ENCODE data around the gene STON1.

The STON1 gene, protein sequence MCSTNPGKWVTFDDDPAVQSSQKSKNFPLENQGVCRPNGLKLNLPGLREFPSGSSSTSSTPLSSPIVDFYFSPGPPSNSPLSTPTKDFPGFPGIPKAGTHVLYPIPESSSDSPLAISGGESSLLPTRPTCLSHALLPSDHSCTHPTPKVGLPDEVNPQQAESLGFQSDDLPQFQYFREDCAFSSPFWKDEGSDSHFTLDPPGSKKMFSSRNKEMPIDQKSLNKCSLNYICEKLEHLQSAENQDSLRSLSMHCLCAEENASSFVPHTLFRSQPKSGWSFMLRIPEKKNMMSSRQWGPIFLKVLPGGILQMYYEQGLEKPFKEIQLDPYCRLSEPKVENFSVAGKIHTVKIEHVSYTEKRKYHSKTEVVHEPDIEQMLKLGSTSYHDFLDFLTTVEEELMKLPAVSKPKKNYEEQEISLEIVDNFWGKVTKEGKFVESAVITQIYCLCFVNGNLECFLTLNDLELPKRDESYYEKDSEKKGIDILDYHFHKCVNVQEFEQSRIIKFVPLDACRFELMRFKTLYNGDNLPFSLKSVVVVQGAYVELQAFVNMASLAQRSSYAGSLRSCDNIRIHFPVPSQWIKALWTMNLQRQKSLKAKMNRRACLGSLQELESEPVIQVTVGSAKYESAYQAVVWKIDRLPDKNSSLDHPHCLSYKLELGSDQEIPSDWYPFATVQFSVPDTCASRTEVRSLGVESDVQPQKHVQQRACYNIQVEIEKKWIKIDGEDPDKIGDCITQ

DNA sequence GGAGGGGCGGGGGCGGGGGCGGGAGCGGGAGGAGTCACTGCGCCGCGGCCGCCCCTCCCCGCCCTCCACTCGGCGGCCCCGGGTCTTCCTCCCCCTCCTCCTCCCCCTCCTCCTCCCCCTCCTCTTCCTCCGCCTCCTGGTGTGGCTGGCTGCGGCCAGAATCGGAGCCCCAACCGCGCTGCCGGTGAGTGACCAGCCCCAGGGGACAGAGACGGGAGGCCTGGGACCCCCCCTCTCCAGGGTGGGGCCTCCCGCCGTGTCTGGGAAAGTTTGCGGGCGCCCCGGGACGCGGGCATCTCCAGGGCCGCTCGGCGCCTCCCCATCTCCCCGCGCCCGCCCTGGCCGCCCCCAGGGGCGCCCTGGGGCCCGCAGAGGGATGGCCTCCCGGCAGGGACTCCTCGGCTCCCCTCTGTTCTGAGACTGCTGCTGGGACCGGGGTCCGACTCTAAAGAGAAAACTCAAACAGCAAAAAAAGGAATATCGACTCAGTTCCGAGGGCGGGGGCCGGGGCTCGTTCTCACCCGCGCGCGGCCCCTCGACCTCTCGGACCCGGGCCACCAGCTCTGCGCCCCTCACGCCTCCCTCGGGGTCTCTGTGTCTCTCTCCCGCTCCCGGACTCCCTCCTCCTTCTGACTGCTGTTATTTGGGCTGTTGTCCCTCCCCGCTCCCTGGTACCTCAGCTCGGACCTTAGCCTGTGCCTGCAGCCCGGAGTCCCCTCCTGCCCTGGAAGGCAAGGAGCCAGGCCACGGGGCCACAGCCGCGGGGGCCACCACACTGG, at the start of gene STON1:
STON1 (plus strand) TSS at position 122 of the 779 bp plus-strand sequence. CDS start 50,480 bp downstream, outside the sequence.
- H3K4me1 Mint-ChIP-seq = peaks cover 16% of the 10 kb centered on the region
- H3K27ac Mint-ChIP-seq = peak within 1 kb of the TSS; percentile 72
- H3K9me3 Mint-ChIP-seq = no peaks in the 10 kb centered on the region
- no peaks in the 10 kb centered on the region for H3K27me3 Mint-ChIP-seq
- H3K36me3 Mint-ChIP-seq = no peaks in the 10 kb centered on the region
- H3K4me3 Mint-ChIP-seq = peak within 1 kb of the TSS; percentile 91

DNA sequence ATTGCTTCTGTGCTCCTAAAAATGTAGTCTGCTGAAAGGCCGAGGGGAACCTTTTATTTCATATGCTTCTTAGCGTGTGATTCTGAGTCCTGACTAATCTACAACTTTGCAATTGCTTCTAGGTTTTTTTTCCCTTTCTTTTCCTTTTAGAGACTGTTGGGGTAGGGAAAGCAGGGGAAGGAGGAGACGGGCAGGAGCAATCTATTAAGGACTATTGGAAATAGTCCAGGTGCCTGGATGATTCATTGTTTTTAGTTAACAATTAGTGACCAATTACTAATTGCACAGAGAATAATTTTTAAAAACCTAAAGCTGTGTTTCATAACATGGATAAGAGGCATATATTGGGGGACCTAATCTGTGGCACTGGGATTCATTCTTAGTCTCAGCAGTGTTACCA, 49.4 kb upstream of the STON1 start:
- no peaks in the 10 kb centered on the region for H3K9me3 Mint-ChIP-seq
- no peak overlapping the region for H3K4me3 Mint-ChIP-seq
- H3K4me1 Mint-ChIP-seq = peaks cover 3% of the 10 kb centered on the region
- H3K27me3 Mint-ChIP-seq = no peaks in the 10 kb centered on the region
- H3K27ac Mint-ChIP-seq = no peak overlapping the region
- peaks cover 14% of the 10 kb centered on the region for H3K36me3 Mint-ChIP-seq

DNA sequence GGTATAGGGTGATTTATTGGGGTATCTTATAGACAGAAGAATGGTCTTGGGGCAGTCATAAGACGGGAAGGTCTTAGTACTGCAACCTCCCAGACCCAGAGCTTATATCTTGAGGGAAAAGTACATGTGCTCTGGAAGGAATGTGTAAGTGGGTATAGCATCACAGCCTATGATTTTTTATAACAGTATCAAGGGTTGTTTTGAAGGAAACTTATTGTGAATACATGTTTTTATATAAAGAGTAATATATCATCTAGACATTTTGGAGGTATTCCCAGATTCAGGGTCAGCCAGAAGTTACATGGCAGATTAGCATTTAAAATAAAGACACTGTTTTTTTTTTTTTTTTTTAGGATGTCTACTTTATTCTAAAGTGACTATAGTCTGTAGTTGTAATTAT, 47.6 kb upstream of the STON1 start:
- Mint-ChIP-seq H3K36me3 (peaks cover 19% of the 10 kb centered on the region), H3K4me3 (no peak overlapping the region), H3K9me3 (no peaks in the 10 kb centered on the region), H3K4me1 (peaks cover 3% of the 10 kb centered on the region), H3K27me3 (no peaks in the 10 kb centered on the region), H3K27ac (no peak overlapping the region)

DNA sequence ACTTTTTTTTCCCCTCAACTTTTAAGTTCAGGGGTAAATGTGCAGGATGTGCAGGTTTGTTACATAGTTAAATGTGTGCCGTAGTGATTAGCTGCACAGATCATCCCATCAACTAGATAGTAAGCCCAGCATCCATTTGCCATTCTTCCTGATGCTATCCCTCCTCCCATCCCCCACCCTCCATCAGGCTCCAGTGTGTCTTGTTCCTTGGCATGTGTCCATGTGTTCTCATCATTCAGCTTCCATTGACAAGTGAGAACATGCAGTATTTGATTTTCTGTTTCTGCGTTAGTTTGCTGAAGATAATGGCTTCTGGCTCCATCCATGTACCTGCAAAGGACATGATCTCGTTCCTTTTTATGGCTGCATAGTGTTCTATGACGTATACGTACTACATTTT, 47.2 kb upstream of the STON1 start:
- no peak overlapping the region for H3K4me3 Mint-ChIP-seq
- H3K9me3 Mint-ChIP-seq = no peaks in the 10 kb centered on the region
- H3K27ac Mint-ChIP-seq = no peak overlapping the region
- peaks cover under 1% of the 10 kb centered on the region for H3K4me1 Mint-ChIP-seq
- H3K36me3 Mint-ChIP-seq = peaks cover 18% of the 10 kb centered on the region
- H3K27me3 Mint-ChIP-seq = no peaks in the 10 kb centered on the region

DNA sequence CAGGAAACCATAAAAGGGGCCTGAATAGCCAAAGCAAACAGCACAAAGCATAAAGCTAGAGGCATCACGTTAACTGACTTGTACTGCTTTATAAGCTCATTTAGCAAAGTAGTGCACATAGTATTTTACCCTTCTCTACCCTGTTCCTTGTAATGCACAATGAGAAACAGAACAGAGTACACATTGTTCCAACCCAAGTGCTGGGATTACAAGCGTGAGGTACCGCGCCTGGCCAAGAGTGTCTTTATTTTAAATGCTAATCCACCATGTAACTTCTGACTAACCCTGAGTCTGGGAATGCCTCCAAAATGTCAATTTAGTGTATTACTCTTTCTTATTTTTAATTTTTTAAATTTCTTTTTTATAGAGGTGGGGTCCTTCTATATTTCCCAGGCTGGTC, 46.4 kb upstream of the STON1 start:
- H3K27ac Mint-ChIP-seq = no peak overlapping the region
- no peaks in the 10 kb centered on the region for H3K4me1 Mint-ChIP-seq
- peaks cover 16% of the 10 kb centered on the region for H3K36me3 Mint-ChIP-seq
- no peak overlapping the region for H3K4me3 Mint-ChIP-seq
- no peaks in the 10 kb centered on the region for H3K9me3 Mint-ChIP-seq
- no peaks in the 10 kb centered on the region for H3K27me3 Mint-ChIP-seq

GRCh38 chr2:48483916-48484315, 46.0 kb upstream of the STON1 start:
- Mint-ChIP-seq H3K27ac (no peak overlapping the region), H3K36me3 (peaks cover 18% of the 10 kb centered on the region), H3K4me3 (no peak overlapping the region), H3K9me3 (no peaks in the 10 kb centered on the region), H3K4me1 (no peaks in the 10 kb centered on the region), H3K27me3 (no peaks in the 10 kb centered on the region)

- Mint-ChIP-seq H3K27ac (no peak overlapping the region), H3K4me3 (no peak overlapping the region), H3K27me3 (no peaks in the 10 kb centered on the region), H3K36me3 (peaks cover 14% of the 10 kb centered on the region), H3K4me1 (no peaks in the 10 kb centered on the region), H3K9me3 (no peaks in the 10 kb centered on the region)
Observed at GRCh38 chr2:48488545-48488944, 41.4 kb upstream of the STON1 start.

- Mint-ChIP-seq H3K4me1 (no peaks in the 10 kb centered on the region), H3K9me3 (no peaks in the 10 kb centered on the region), H3K27me3 (no peaks in the 10 kb centered on the region), H3K36me3 (peaks cover 19% of the 10 kb centered on the region), H3K4me3 (no peak overlapping the region), H3K27ac (no peak overlapping the region)
Observed at GRCh38 chr2:48496849-48497248, 33.1 kb upstream of the STON1 start.

- H3K27ac Mint-ChIP-seq = no peak overlapping the region
- H3K4me1 Mint-ChIP-seq = peaks cover 18% of the 10 kb centered on the region
- H3K9me3 Mint-ChIP-seq = no peaks in the 10 kb centered on the region
- no peaks in the 10 kb centered on the region for H3K27me3 Mint-ChIP-seq
- no peak overlapping the region for H3K4me3 Mint-ChIP-seq
- H3K36me3 Mint-ChIP-seq = peaks cover 24% of the 10 kb centered on the region
Observed at GRCh38 chr2:48504647-48505327, 25.2 kb upstream of the STON1 start.

GRCh38 chr2:48507111-48507510, 22.8 kb upstream of the STON1 start:
- H3K4me3 Mint-ChIP-seq = no peak overlapping the region
- H3K36me3 Mint-ChIP-seq = peaks cover 26% of the 10 kb centered on the region
- H3K9me3 Mint-ChIP-seq = no peaks in the 10 kb centered on the region
- H3K27me3 Mint-ChIP-seq = no peaks in the 10 kb centered on the region
- no peak overlapping the region for H3K27ac Mint-ChIP-seq
- peaks cover 22% of the 10 kb centered on the region for H3K4me1 Mint-ChIP-seq

DNA sequence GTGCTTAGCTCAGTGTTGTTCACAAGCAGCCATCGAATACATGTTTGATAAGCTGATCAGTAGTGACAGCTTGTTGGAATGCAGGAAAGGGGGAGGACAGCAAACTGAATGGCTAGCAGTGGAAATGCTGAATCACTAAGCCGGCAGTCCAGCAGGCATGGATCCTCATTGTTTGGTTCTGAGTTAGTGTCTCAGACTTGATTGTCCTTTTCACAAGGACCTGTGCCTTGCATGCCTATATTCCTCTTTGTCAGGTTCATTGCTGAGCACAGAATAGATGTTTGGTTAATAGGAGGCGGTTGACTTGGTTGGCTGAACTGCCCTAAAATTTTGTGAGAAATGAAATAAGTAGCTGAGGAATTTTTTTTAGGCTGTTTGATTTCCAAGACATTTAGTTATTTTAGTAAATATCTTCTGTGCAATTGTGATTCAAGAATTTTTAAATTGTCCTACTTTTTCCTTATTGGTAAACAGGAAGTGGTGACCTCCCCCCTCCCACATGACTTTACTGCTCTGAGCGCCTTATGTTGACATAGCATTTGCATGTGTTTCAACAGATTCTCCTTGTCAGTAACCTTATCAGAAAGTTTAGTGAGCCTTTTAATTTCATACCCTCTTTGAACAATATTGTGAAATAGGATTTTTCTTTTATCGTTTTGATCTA, 21.4 kb upstream of the STON1 start:
- Mint-ChIP-seq H3K27me3 (no peaks in the 10 kb centered on the region), H3K9me3 (no peaks in the 10 kb centered on the region), H3K27ac (no peak overlapping the region), H3K36me3 (peaks cover 33% of the 10 kb centered on the region), H3K4me3 (no peak overlapping the region), H3K4me1 (peaks cover 22% of the 10 kb centered on the region)

DNA sequence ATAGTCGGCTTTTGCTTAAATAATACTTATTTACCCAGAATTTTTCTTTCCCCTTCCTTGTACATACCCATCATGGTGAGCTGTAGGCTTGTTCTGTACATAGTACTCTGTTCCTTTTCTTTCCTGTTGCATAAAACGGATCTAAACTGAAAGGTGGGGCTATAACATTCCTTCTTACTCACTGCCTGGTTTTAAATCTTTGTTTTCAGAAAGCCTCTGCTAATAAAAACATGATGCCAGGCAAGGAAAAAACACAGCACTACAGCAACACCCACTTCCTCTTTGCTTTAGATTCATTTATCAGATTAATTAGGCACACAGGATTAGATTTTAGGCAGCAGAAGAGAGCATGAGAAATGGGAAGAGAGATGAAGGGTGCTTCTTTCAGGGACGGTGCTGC, 19.6 kb upstream of the STON1 start:
- Mint-ChIP-seq H3K27ac (no peak overlapping the region), H3K4me1 (peaks cover 22% of the 10 kb centered on the region), H3K4me3 (no peak overlapping the region), H3K36me3 (peaks cover 34% of the 10 kb centered on the region), H3K9me3 (no peaks in the 10 kb centered on the region), H3K27me3 (no peaks in the 10 kb centered on the region)

DNA sequence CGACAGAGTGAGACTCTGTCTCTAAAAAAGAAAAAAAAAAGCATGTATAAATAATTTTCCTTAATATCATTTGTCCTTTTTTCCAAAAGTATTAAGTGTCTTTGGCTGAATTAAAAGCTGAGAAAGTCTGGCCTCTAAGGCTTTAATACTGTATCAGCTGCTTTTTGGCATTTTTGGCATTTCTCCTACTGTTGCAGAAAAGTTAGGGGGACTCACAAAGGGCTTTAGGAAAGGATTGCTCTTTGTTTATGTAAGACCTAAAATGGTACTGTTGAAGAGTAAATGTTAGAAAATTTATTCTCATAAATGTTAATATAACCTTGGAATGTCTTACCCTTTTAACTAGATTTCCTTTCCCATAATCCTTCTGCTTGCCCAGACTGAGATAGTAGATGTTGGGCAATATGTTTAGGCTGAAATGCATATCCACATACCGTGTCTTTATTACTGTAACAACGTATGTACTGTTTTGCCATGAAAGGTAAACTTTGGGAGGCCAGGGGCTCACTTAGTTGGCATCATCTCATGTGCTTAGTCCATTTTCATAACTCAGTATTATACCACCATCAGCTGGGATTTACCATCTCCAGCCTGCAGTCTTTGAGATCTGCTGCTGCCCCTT, 18.0 kb upstream of the STON1 start:
- no peak overlapping the region for H3K4me3 Mint-ChIP-seq
- no peaks in the 10 kb centered on the region for H3K27me3 Mint-ChIP-seq
- H3K9me3 Mint-ChIP-seq = no peaks in the 10 kb centered on the region
- H3K36me3 Mint-ChIP-seq = peaks cover 33% of the 10 kb centered on the region
- H3K27ac Mint-ChIP-seq = no peak overlapping the region
- H3K4me1 Mint-ChIP-seq = peaks cover 22% of the 10 kb centered on the region

DNA sequence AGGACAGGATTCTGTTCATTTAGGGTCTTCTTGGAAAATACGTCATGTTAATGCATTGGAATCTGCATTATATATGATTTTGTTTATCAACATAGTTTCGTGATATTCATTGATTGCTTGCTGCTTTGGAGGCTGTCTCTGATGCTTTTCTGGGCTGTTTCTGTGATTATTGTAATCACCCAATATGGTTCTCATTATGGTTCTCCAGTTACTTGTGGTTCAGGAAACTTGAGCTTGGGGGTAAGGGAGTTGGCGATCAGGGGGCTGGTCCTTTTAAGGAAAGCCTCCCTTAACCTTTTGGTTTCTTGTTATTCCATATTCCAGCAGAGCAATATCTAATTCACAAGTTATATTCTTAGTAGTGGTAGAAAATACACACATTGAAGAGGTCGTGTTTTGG, 17.4 kb upstream of the STON1 start:
- Mint-ChIP-seq H3K9me3 (no peaks in the 10 kb centered on the region), H3K27me3 (no peaks in the 10 kb centered on the region), H3K4me3 (no peak overlapping the region), H3K27ac (no peak overlapping the region), H3K36me3 (peaks cover 34% of the 10 kb centered on the region), H3K4me1 (peaks cover 19% of the 10 kb centered on the region)

All from activated naive CD4-positive, alpha-beta T cell treated with anti-CD3 and anti-CD28 coated beads, Interleukin-2, amount 50 U/mL, for 24 hours (primary cell).